Mucosa of rectum (tissue), 2 donors: Measurements from ENCODE around the gene CUL3.

Experiments
- H3K27ac ChIP-seq, 2 donors: one replicate each; pipeline ENCODE4 v1.7.0; 2013; ENCODE audit warnings: inconsistent platforms in 2 of 2, low read depth in 2 of 2, low read length in 2 of 2
- H3K27me3 ChIP-seq, 2 donors: one replicate each; pipeline ENCODE4 v1.7.0; 2013; ENCODE audit warnings: low read length in 2 of 2; ENCODE audit not compliant: control insufficient read depth in 2 of 2, insufficient read depth in 2 of 2
- H3K36me3 ChIP-seq, 2 donors: one replicate each; pipeline ENCODE4 v1.7.0; 2013; ENCODE audit warnings: low read length in 2 of 2; ENCODE audit not compliant: control insufficient read depth in 2 of 2, insufficient read depth in 2 of 2
- H3K4me1 ChIP-seq, 2 donors: one replicate each; pipeline ENCODE4 v1.7.0; 2013; ENCODE audit warnings: low read length in 2 of 2, mild to moderate bottlenecking in 1 of 2; ENCODE audit not compliant: control insufficient read depth in 2 of 2, insufficient read depth in 2 of 2
- H3K4me3 ChIP-seq, 2 donors: one replicate each; pipeline ENCODE4 v1.7.0; 2013; ENCODE audit warnings: low read length in 2 of 2
- H3K9ac ChIP-seq, 2 donors: one replicate each; pipeline ENCODE4 v1.7.0; 2013; ENCODE audit warnings: low read length in 2 of 2, low read depth in 1 of 2, mild to moderate bottlenecking in 1 of 2
- H3K9me3 ChIP-seq, 2 donors: one replicate each; pipeline ENCODE4 v1.7.0; 2013; ENCODE audit warnings: low read length in 2 of 2; ENCODE audit not compliant: control insufficient read depth in 2 of 2
- donor health status: healthy.
- donor health status: Normal muscosa, but diverticular disease.

The CUL3 gene

DNA sequence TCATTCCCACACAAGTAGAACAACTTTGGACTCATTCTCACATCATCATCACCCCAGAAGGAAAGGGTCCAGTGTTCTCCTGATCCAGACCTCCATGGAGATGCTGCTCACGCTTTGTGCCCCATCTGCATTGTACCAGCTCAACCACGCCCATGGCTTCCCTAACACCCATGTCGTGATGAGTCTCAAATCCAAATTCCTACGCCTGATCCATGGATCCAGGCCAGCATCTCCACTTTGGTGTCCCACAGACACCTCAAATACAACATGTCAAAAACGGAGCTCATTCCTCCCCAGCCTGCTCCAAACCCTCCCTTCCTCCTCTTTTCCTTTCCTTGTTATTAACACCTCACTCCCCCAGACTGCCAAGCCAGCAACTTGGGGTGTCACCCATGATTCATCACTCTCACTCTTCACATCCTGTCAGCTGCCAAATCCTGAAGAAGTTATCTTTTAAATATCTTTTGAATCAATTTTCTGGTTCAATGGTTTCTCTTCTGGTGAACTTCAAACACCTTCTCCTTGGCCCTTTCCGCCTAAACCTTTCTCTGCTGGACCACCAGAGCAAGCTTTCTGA is 153.1 kb downstream of the CUL3 start:
- H3K4me1 ChIP-seq: no peaks in the 10 kb centered on the region
- H3K9me3 ChIP-seq: no peaks in the 10 kb centered on the region
- H3K27me3 ChIP-seq: no peaks in the 10 kb centered on the region
- no peak overlapping the region for H3K27ac ChIP-seq
- H3K36me3 ChIP-seq: no peaks in the 10 kb centered on the region
- H3K4me3 ChIP-seq: no peak overlapping the region
- H3K9ac ChIP-seq: no peak overlapping the region

DNA sequence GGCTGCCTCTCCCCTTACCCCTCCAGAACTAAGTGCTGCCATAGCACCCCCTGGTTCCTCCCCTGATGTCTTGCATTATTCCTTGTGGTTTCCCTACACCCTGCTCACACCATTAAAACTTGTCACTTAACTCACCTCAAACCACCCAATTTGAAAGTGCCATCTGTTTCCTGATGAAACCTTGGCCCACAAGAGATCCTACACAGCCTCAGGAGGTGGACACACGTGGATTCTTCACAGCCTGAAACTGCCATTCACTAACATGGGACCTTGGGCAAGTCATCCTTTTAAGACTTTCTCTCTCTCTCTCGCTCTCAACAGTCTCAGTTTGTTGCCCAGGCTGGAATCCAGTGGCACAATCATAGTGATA is 155.7 kb downstream of the CUL3 start:
- no peaks in the 10 kb centered on the region for H3K4me1 ChIP-seq
- H3K9ac ChIP-seq: no peak overlapping the region
- no peaks in the 10 kb centered on the region for H3K9me3 ChIP-seq
- H3K4me3 ChIP-seq: no peak overlapping the region
- H3K36me3 ChIP-seq: no peaks in the 10 kb centered on the region
- H3K27ac ChIP-seq: no peak overlapping the region
- no peaks in the 10 kb centered on the region for H3K27me3 ChIP-seq

DNA sequence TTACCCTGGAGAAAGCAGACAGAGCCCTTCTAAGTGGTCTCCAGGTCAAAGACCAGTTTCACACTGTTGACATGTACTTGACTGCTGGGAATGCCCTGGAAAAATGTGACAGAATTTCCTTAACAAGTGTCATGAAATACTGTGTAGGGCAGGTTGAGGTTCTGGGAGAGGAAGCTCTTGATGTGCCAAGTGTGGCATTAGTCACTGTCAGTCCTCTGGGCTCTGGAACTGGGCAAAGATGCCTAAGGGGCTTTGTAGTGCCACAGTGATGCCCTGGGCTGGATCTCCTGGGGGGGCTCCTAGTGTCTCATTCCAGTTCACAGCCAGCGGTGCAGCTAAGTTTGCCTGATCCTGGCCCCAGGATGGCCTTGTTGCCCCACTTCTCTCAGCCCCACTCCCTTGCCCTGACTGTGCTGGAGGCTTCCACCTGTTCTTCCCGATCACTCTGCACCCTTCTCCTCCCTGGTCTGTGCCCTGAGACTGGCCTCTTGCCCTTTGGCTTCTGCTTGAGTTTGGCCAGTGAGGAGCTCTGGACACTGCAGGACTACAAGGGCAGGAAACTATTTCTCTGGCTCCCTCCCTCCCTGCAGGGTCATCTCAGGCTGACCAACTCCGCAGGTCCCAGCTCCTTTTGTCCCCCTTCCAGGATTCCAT is 156.2 kb downstream of the CUL3 start:
- no peak overlapping the region for H3K27ac ChIP-seq
- H3K27me3 ChIP-seq: no peaks in the 10 kb centered on the region
- H3K4me3 ChIP-seq: no peak overlapping the region
- H3K9ac ChIP-seq: no peak overlapping the region
- no peaks in the 10 kb centered on the region for H3K36me3 ChIP-seq
- no peaks in the 10 kb centered on the region for H3K9me3 ChIP-seq
- H3K4me1 ChIP-seq: no peaks in the 10 kb centered on the region

DNA sequence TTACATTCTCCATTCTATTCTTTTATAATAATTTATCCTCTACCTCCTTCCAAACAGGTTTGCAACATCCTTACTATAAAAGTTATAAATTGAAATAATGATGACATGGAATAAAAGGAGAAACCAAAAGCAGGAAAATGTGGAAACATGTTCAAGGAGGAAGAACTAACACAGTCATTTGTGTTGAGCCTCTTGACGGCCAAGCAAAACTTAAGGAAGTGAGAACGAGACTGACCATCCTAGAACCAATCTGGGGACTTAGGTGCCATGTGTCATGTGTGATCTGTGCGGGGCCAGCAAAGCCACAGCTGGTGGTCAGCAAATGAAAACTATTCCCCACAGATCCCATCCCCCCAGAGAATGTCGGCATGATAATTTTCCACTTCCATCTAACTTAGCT is 157.7 kb downstream of the CUL3 start:
- Histone ChIP-seq H3K4me1 (no peaks in the 10 kb centered on the region), H3K4me3 (no peak overlapping the region)

DNA sequence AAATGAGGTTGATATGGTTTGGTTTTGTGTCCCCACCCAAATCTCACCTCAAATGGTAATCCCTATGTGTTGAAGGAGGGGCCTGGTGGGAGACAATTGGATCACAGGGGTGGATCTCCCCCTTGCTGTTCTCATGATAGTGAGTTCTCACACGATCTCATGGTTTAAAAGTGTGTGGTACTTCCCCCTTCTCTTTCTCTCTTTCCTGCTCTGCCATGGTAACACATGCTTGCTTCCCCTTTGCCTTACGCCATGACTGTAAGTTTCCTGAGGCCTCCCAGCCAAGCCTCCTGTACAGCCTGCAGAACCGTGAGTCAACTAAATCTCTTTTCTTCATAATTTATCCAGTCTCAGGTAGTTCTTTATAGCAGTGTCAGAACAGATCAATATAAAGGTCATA is 158.5 kb downstream of the CUL3 start:
- no peaks in the 10 kb centered on the region for H3K27me3 ChIP-seq
- no peak overlapping the region for H3K4me3 ChIP-seq
- no peaks in the 10 kb centered on the region for H3K9me3 ChIP-seq
- H3K27ac ChIP-seq: no peak overlapping the region
- H3K4me1 ChIP-seq: no peaks in the 10 kb centered on the region
- no peaks in the 10 kb centered on the region for H3K36me3 ChIP-seq
- H3K9ac ChIP-seq: no peak overlapping the region

More for the DNA sequence above, 157.7 kb downstream of the CUL3 start:
- no peaks in the 10 kb centered on the region for H3K36me3 ChIP-seq
- H3K9me3 ChIP-seq: no peaks in the 10 kb centered on the region
- H3K27me3 ChIP-seq: no peaks in the 10 kb centered on the region
- no peak overlapping the region for H3K27ac ChIP-seq
- no peak overlapping the region for H3K9ac ChIP-seq

DNA sequence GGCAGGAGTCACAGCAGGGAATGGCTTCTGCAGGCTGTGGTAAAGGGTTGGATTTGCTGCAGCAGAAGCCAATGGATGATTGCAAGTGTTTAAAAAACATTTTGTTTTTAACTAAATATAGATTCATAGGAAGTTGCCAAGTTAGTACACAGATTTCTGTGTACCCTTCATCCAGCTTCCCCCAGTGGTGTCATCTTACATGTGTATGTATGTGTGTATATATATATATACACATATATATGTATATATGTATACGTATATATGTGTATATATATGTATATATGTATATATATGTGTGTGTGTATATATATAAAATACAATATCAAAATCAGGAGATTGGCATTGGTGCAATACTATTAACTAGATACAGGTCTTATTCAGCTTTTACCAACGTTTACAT is 164.1 kb downstream of the CUL3 start:
- Histone ChIP-seq H3K9ac (no peak overlapping the region), H3K27ac (no peak overlapping the region), H3K27me3 (no peaks in the 10 kb centered on the region), H3K4me1 (no peaks in the 10 kb centered on the region), H3K4me3 (no peak overlapping the region), H3K9me3 (no peaks in the 10 kb centered on the region), H3K36me3 (no peaks in the 10 kb centered on the region)
